NCI-H446 treated with DMSO at 0.1 percent for 48 hours (cell line): ENCODE measurements around the gene PLEKHG3.

Experiments used
- DNase-seq: peaks from one replicate; lab custom pipeline; 2025; lab: John Stamatoyannopoulos, UW

Gene PLEKHG3

DNA sequence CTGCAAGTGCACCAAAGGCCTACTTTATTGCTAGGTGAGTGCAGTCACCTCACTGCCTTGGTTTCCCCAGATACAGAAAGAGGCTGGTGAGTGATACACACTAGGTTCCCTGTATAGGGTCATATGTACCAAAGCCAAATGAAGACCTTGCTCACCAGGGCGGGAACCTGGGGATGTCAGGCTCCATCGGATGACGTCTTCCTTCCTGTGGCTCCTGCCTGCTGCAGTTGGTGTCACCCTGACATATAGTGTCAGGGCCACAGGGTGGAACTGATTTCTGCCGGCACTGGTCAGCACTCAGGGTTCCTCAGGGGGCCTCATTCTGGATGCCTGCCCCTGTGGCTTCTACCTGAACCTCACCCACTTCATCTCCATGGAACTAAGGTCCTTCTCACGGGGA lies 43.1 kb downstream of the PLEKHG3 start:
- DNase-seq: no peak

DNA sequence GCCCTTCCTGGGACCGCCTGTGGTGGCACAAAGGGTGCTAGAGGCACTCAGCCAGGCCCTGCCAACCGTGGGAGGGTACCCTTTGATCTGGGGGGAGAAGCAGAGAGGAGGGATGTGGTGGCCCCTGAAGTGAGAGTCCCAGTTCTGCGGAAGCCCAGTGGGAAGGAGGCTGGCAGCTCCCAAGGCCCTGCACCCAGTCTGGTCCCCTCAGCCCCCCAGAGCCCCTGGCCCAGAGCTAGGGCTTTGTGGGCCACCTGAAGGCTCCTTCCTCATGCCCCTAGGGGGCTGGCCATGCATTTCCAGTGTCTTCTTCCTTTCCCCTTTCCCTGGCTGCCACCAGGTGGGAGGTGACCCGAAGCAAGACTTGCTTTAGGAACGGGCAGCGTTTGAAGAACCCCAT lies 44.3 kb downstream of the PLEKHG3 start:
- DNase-seq: no peak

DNA sequence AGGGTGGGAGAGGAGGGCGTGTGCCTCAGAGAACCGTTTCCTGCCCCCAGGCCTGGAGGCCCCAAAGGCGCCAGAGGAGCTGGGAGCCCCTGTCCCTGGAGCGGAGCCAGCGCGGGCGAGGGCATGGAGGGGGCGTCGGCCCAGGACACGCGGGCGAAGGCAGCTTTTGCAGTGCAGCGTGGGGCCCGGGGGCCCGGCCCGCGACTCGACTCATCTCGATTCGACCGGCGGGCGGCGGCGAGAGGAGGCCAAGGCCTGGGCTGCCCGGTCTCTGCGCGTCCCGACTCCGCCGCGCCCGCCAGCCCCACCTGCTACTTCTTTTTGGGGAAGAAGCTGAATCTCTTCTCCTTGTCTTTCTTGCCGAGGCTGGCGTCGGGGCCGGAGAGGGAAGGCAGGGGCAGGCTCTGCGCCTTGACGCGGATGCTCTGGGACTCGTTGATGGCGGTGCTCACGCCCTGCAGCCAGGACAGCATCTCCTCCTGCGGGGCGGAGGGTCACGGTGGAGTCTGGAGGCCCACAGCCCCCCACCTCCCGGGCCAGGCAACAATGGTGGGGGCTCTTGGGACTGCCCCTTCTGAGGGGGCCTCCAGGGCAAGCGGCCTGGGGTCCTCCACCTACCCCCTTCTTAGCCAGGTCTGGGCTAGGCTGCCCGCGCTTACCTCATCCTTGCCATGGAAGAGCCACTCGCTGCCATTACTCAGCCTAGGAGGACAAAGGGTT lies 44.9 kb downstream of the PLEKHG3 start:
- DNase-seq: no peak

DNA sequence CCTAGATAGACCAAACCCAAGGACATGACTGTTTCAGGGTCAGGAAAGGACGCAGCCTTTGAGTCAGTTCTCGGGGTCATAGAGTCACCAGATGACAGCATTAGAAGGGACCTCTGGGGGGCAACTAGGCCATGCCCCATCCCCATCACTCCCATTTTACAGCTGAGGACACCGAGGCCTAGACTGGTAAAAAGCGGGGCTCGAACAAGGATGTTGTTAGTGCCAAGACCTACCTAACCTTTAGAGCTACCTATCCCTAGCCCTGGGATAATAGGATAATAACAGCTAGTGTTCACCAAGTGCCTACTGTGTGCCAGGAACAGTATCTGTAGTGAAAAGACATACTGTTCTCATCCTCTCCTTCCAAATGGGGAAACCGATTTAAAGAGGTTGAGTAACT lies 48.7 kb downstream of the PLEKHG3 start:
- no peak for DNase-seq

DNA sequence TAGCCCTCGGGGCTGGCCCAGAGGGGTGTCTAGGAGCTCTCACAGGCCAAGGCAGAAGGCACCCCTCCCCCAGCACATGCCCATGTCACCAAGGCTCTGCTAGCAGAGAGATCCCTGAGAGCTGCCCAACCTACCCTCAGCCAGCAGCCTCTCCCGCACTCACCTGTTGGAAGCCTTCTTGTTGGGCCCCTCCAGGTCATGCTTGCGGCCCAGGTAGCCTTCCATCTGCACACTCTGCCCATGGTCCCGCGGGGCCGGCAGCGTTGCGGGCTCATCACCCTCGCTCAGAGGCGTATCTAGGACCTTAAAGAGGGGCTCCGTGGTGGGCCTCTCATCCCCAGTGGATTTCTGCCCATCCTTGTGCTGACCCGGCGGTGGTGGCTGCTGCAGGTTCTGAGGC lies 49.1 kb downstream of the PLEKHG3 start:
- no peak for DNase-seq

DNA sequence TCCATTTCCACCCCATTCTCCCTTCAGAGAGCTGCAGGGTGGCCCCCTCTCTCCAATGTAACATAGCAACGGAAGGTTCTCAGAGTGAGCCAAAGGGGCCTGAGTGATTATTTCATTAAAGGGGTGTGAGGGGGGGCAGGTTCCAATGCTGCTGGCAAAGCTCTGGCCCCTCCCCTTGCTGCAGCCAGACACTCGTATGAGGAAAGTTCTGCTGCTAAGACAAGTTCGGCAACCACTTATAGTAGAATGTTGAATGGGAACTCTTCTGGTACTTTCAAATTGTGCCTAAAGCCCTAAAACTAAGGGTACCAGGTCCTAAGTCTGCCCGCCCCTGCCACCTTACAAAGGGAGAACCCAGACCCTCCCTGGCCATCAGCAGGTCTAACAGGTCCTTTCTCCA lies 49.8 kb downstream of the PLEKHG3 start:
- DNase-seq: no peak

DNA sequence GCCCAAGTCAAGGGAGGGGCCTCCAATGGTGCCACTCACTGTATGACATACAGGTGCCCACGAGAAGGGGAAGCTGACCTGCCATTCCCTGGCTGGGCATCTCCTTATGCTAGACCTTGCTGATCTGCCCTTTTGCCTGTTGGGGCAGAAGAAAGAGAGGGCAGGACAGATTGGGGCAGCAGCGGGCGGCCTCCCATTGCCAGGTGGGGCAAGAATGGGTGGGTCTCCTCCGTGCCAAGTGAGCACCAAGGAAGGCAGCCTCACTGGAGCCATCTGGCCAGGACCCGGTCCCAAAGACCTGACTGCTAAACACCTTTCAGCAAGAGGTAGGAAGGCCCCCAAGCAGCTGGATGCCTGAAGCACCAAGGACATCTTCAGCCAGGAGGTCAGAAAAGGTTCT lies 50.5 kb downstream of the PLEKHG3 start:
- DNase-seq: no peak

DNA sequence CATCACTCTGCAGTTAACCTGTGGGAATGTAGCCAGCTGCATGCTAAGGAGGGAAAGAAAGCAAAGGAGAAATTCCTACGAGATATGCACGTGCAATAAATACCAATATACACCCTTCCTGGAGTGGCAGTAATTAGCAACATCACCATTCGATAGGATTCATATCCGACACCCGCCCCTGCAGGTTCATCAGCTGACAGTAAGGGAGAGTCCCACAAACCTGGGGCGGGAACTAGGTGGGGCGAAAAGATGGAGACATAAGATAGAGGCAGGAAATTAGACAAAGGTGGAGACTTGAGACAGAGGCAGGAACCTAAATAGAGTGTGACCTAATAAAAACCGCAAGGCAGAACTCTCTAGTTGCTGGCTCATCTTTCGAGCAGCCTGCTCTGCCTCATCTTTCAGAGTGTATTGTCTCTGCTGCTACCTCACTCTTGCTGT lies 51.6 kb downstream of the PLEKHG3 start:
- DNase-seq: no peak

DNA sequence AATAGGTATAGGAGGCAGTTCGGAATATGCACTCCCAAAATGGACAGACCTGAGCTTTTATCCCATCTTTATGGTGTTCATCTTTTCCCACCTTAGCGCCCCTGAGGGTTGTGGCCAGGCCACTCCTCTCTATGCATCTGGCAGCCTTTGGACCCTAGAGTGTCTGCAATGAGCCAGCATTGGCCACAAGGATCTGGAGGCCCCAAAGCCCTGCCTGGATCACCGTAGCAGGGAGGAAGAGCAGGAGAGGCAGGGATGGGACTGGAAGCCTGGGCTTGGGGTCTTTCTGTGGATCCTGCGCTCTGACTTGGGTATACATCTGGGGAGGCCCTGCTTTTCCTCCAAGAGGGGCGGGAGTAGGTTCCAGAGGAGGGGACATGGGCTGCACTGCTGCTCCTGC lies 52.5 kb downstream of the PLEKHG3 start:
- no peak for DNase-seq

DNA sequence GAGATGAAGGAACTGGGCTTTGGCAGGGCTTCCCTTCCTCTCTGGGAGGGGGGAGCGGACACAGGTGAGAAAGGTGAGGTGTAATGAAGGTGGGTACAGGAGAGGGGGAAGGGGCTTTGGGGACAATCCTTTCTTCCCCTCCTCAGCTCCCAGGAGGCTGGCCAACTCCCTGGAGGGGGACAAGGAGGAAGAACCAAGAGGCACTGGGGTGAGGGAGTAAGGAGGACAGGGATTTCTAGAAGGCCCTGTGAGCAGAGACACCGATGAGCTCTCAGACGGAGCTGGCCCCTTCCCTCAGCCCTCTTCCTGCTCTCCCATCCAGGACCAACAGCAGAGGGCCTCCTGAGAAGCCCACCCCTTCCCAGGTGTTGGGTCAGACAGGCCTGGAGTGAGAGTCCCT lies 53.4 kb downstream of the PLEKHG3 start:
- DNase-seq: no peak

DNA sequence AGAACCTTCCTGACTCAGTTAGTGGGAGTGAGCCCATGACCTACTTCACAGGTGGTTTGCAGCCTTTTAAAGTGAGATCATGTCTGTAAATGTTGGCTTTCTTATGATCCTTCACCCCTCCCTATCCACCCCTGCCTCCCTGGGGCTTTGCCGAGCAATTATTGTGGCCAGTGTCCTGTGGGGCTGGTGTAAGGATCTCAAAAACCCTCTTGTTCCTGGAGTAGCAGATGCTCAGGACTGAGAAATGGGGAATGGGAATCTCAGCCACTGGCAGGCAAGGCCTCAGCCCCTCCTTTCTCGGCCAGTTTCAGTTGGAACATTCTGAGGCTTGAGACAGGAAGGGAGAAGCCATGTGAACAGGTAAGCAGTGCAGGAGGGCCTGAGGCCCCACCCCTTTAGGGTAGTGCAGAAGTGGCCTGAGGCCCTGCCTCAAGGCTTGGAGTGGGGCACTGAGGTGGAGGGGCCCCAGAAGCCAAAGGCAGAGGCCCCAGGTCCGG lies 53.8 kb downstream of the PLEKHG3 start:
- no peak for DNase-seq

DNA sequence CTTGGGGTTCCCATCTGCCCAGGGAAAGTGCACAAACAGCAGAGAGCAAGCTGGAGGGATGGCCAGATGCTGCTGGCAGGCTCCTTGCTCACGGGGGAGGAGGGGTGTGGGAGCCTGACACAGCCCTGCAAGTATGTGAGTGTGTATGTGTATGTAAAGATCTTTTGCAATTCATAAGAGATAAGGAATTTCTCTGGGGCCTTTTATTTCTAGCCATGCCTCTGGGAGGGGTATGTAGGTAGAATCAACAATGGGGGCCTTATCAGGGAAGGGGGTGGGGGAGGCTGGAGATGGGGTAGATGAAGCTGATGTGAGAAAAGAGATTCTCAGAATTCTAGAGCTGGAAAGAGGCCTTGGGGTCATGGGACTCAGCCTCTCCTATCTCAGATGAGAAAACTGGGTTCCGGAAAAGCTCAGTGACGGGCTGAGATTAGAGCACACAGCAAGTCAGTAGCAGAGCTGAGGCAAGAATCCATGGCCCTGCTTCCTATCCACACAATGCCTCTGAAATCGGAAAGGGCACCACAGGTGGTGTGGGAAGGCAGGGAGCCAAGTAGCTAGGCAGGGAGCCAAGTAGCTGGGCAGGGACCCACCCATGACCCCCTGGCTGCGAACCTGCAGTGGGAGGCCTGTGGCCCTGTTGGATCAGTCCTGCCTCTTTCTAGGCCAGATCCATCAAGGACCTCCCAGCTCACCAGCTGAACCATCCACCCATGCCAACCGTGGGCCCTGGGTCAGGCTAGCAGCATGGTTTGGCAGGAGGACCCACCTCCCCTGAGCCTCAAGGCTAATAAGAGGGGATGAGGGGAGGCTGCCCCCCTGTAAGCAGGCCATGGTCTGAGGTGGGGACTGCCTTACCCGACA lies 54.7 kb downstream of the PLEKHG3 start:
- no peak for DNase-seq

DNA sequence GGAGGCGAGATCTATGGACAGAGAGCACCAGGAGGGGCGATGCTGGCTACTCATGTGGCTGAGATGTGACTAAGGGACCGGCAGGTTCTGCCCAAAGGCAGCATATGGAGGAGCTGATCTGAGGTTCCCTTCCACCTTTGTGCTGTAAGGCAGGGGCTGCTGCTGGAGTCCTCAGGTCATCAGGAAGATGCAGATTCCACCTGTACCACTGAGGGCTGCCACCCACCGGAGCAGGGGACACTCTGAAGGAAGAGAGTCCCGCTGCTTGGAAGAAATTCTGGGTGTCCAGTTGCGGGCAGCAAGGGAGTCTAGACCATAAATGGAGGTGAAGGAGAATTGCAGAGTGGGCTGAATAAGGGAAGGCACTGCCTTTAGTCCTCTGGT lies 55.3 kb downstream of the PLEKHG3 start:
- DNase-seq: no peak

DNA sequence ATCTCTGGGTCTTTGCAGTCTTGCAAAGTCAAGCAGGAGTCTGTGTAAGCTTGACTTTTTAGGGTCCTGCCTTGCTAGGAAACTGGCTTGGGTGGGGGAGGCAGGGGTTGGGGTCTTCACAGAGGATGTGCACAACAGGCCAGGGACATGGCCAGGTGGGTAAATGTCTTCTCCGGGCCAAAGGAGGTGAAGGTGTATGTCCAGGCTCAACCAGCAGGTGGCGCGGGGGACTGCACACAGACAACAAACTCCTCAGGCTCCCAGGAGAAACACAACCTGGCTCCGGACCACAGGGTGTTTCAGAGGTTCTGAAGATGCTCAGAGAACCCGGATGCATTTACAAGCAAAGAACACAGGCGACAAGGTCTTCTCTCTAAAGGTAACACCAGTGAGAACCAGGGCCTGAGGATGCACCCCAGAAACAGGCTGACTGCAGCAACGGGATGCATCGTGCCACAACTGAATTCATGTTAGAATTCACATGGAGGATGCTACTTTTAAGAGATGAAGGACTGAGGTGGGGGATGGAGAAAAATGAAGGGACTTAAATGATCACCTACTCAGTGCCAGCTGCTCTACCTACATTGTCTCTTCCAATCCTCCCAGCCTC lies 56.0 kb downstream of the PLEKHG3 start:
- DNase-seq: no peak

DNA sequence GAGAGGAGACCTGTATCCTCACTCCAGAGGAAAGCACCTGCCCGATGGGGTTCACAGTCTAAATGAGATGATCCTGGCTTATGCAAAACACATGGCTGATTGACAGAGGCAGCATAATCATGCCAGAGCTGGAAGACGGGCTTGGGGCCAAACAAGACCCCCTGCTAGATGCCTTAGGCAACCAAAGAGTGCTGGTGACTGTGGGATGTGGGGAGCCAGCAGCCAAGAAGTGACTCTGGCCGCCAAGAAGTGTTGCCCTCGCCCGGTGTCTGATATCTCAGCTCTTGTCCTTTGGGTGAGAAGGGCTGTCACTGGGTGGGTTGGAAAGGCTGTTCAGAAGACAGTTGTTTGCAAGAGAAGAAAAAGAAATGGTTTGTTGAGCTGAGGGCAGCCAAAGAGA lies 56.7 kb downstream of the PLEKHG3 start:
- no peak for DNase-seq

DNA sequence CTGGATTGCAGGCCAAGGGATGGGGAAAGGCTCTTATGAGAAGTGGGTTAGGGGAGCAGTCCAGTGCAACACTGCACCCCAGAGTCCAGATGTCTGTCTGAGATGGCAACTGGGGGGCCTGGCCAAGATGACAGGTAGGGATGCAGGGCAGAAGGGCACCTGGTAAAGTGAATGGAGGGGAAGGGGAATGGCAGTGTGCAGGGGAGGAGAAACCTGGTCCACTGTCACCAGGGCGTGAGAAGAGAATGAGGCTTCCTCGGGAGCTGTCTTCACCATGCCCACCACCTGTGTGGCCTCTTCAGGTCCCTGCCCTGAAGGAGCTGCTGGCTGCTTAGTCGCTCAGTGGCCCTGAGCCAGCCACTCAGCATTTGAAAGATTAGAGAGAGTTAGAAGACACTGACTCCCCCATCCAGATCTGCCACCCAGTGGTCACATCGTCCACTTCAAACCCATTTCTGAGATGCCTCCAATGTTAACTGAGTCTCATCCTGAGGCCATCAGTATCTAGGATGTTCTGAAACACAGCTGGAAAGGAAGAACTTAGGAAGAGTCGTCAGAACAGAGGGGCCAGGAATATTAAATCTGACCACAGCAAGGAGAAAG lies 57.3 kb downstream of the PLEKHG3 start:
- DNase-seq: no peak

DNA sequence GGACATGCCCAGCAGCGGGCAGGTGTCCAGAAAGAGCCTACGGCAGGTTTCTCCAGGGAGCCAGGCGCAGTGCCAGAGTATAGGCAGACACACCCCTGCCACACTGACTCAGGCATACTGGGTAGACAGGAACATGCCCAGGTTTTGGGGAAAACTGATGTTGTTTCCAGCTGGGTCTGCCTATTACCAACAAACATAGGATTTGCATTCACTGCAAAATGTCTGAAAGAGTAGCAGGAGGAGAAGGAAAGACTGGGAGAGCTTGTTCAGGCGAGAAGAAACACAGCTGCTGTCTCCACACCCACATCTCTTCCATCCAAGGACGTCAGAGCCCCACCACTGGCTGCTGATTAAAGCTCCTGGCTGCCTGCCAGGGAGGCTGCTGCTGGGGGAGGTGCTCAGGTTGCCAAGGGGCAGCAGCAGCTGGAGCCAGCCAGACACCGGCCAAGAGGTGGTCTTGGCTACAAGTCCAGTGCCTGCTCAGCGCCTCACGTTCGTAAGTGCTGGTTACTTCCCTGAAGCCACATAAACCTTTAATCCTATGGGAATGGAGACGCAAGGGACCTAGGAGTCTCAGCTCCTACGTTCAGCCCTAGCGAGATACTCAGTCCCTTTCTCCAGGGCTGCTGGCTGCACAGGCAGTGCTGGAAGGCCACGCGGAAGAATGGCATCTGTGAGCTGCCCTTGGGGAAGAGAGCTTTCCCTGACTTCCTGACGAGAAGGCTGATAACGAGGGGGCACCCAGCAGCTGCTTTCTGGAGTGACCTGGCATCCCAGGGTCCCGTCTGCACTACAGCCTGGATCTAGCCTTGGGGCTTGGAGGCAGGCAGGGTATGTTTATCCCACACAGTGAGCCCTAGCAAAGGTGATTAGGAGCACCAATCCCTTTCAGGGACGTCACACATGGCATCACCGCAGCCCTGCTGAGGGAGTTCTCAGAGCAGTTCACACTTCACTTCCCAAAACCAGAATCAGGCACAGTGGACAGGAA lies 58.1 kb downstream of the PLEKHG3 start:
- peak; percentile 68 for DNase-seq

DNA sequence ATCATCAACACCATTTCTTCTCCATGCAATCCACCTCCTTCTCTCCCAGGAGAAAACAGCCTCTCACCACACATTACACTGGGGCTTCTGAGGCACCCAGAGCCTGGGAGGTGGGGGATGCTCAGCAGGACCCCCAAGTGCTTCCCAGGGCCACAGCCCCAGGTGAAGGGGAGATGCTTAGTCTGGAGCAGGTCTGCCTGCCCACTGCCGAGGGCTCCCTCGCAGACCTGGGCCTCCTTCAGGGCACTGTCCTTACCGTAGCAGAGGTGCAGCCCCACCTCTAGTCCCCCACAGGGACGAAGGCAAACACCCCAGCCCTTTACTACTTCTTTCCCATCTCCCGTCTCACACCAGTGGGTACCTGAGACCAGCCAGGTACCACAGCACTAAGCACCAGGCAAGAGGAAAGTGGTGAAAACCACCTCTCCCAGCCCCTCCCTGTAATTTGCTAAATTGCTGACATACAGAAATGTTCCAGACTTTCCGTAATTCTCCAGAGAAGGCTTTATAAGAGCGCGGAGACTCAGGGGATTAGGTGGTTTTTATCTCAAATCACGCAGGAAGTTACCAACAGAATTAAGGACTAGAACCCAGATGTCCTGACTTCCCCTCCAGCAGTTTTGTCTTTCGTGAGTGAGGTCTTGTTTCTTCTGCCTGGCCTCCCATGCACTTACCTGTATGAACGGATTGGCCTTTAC lies 59.0 kb downstream of the PLEKHG3 start:
- DNase-seq: no peak

DNA sequence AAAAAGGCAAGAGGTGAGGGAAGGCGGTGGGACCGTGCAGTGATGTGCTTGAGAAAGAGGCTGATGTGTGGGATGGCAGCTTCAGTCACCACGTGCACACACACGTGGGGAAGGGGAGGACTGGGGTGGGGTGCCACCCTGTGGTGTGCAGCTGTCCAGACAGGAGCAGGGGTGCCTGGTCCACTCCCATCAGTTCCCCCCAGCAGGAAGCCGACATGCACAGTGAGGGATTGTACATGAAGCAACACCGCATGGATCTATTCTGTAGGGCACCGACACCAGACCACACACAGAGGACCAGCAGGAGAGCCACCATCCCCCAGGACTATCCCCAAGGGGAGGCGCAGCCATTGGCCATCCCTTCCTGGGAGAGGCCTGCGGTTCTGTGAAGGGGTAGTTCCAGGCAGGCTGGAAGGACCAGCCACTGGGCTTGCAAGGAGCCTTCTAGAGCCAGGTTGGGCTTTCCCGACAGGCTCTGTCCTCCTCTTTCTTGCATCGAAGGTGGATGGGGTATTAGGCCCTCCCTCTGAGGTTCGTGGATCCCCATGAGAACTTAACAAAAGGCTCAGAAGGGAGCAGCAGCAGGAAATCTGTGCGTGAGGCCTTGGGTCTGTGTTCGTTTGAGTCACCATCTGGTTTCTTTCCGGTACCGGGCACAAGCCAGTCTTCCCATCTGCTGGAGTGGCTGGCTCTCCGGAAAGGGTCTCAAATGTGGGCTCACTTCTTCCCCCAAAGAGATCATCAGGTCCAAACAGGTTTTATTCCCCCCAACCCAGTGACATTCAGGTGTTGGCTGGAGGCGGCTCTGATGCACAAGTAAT lies 59.8 kb downstream of the PLEKHG3 start:
- DNase-seq: no peak
